GM19324 (cell line): ENCODE measurements around the gene NFU1.

Experiments used
- ATAC-seq: cut with Tn5 transposase; IDR thresholded peaks from one replicate; pipeline ENCODE4 v1.9.1; 2021; ENCODE audit warnings: mild to moderate bottlenecking, moderate library complexity; ENCODE audit not compliant: unreplicated experiment, low FRiP score

The NFU1 gene

DNA sequence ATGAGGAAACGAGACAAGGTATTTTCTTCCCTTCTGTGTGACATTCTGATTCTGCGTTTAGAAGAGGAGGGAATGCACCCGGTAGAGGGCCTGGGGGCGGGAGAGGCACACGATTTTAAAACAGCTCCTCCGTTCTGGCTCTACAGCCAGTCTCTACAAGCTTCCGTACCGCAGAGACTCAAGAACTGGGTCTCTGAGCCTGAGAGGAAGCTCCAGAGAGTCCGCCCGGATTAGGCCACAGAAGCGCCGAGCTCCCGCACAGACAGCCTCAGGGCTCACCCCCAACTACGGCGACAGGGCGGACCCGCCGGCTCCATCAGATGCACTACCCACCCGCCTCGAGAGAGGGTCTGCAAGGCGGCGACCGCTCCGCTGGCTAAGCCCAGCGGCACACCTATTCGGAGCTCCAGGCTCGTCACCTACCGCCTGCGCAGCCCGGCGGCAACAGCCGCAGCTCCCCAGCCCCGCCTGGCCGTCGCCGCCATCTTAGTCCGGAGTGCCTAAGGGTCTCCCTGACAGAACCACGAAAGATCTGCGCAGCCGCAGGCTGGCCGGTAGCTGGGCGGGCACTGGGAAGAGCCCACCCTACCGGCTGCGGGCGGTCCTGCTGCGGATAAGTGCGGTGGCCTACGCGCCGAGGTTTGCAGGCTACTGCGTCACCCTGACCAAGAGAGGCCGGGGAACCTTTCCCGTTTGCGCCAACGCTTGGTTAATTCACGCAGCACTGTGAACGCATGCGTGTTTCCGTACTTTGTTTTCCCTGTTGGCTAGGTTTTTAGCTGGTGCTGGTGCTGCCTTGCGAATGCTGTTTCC is at the start of gene NFU1:
TSS of gene NFU1 (minus strand) at position 498 of the 813 bp plus-strand sequence. CDS start at position 485, 13 bp downstream.
- peak; percentile 96 for ATAC-seq

DNA sequence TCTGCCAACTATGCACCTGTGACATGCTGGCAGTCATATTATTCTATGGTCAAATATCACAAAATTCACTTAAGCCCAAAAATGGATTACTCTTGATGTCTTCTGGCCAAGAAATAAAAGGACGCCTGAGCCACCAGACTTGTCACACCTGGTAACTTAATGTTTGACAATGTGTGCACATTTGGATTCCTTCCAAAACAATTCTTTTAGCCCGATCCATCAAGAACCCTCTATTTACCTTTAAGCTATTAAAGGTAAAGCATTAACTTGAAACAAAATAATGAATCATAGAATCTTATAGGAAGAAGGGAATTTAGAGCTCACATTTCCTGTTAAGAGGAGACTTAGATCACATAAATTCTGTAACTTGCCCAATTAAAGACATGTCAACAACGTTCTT is 46.5 kb upstream of the NFU1 start:
- no peak for ATAC-seq

DNA sequence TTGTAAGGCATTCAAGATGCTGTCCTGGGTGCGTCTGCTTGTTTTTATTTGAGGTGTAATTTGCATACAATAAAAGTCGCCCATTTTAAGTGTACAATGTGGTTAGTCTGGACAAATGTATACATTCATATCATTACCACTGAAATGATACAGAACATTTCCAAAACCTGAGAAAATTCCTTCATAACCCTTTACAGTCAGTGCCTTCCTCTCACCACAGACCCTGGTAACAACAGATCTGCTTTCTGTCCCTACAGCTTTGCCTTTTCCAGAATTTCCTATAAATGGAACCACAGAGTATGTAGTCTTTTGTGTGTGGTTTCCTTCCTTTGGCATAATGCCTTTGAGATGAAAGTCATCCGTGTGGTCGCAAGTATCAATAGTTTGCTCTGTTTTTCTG is 45.8 kb upstream of the NFU1 start:
- ATAC-seq = no peak

DNA sequence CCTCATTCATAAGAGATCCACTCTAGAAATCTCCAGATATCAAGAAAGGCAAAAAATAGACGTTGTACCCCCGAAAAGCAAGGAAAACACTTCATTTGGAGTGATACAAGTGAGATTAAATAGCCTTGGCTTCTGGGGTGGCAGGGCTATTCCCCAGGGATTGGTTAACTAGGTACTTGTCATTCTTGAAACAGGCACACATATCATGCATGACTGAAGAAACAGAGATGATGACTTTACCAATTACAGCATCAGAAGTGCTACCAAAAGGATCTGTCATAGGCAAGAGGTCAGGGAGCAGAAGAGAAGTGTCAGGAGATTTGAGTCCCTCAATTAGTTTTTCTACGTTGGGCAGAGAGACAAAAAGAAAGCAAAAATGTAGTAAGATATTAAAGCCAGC is 45.2 kb upstream of the NFU1 start:
- ATAC-seq = no peak

DNA sequence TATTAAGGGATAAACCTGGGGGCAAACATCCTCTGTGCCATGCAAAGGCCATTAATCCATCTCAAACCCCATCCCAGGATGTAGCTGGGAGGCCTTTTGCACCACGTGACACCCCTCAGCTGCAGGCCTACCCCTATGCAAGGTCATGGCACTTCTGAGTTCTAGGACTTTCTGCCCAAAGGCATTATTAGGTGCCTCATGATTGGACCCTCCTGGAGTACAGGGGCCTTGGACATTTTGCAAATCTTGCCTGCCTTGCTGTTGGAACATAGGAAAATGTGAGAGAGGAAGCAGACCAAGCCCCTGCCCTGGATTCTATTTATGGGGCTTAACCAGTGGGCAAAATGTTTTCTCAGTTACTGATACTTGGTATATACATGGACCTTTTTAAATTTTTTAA is 44.2 kb upstream of the NFU1 start:
- no peak for ATAC-seq

DNA sequence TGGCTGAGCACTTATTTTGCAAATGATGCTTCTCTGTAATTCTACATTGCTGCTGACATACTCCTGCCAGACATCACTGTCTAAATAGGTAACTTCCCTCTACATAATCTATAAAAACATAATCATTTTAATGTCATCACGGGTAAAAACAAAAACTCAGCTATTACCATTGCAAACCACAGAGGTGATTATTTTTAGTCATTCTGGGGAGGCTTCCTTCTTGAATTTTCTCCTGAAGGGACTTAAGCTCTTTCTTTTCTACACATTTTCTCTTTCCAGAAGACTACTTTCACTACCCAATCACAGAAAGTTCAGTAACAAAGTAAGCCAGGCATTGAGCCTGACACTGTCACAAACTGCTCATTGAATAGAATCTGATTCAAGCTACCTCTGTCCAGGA is 40.4 kb upstream of the NFU1 start:
- ATAC-seq = no peak

DNA sequence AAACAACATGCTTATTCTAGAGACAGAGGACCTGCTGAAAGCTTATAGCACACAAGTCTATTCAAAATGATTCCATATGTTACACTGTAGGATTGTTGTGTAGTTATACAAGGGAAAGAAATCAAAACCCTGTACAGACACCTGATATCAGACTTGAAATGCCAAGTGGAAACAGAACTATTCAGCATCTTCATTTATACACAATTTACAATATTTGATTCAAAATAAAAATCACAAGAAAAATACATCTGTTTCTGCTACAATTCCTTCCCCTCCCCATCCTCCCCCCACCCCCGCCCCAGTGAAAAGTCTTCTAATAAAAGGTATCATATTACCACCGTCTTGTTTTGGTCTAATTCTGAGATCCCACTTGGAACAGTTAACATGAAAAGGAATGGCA is 37.5 kb upstream of the NFU1 start:
- no peak for ATAC-seq

DNA sequence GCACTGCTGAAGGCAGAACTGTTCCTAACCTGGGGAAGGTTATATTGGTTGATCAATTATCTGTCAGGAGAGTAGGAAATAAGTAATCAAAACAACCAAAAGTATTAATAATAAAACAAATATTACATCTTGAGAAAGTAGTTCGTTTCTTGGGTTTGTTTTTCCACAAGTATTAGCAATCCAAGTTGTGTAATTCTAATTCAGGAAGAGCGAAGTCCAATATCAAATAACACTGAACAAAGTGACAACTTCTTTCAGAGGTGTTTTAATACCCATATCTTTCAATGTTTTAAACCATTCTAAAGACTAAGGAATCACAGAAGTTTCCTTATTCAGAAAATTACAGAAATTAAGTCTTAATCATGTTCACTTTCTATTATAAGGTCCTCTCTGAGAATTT is 34.6 kb upstream of the NFU1 start:
- ATAC-seq = no peak

DNA sequence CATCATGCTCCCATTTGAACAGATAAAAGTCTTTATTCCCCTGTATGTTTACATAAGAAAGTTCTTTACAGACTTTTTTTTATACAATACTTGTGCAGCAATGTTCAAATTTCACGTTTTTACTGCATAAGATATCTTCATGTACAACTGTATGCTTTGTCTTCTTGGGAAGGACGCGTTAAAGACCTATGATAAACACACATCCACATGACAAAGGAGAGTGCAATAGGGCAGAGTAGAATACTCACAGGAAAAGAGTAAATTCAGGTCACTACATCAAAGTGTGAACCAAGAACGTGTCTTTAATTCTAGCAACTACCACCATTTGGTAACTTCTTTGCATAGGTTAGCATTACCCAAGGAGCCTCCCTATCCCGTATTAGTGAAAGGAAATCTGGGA is 33.7 kb upstream of the NFU1 start:
- ATAC-seq = no peak

DNA sequence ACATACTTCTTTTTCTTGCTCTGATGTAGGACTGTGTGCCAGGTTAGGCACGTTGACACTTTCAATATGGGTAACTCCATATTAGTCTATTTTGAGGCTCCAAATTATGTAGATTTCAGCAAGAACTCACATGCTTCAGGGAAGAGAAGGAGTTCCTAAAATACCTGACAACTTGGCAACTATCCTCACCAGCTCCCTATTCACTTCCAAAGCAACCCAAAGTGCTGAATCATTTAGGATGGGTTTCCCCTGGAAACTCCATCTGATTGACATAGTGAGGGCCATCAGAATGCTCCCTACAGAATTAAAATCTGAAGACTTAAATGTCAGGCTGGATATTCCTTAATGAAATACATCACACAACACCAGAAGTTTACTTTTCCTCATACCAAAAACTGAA is 32.5 kb upstream of the NFU1 start:
- no peak for ATAC-seq

DNA sequence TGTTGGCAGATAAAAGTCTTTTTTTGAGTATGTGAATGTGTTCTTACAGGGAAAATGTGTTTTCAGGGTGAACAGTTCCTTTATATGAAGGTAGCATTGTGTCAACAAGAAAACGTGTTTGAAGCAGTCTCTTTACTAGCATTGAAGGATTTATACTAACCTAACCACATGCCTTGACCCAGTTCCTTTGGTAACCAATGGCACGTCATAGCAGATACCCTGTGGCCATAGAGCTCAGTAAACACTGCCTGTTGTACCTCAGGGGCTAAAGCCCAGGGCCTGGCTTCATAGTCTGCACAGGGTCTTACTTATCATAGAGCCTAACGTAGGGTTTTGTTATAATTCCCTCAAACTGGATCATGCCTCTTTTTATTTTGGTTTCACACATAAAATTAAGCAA is 32.1 kb upstream of the NFU1 start:
- ATAC-seq = no peak

DNA sequence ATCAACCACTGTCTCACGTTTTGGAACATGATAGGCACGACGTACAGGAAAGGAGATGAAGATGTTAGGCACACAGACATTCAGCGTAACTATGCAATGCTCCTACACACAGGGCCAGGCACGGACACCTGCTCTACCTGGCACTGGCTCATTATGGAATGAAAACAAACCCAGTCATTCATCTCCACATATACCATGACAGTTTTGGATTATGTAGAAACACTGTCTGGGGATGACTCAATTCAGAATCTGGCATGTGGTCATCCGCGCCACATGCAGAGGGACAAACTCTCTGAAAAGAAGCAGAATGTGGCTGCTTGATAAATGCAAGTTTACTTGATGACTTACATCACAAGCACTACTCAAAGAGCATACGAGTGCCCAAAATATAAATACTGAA is 29.5 kb upstream of the NFU1 start:
- ATAC-seq = no peak

DNA sequence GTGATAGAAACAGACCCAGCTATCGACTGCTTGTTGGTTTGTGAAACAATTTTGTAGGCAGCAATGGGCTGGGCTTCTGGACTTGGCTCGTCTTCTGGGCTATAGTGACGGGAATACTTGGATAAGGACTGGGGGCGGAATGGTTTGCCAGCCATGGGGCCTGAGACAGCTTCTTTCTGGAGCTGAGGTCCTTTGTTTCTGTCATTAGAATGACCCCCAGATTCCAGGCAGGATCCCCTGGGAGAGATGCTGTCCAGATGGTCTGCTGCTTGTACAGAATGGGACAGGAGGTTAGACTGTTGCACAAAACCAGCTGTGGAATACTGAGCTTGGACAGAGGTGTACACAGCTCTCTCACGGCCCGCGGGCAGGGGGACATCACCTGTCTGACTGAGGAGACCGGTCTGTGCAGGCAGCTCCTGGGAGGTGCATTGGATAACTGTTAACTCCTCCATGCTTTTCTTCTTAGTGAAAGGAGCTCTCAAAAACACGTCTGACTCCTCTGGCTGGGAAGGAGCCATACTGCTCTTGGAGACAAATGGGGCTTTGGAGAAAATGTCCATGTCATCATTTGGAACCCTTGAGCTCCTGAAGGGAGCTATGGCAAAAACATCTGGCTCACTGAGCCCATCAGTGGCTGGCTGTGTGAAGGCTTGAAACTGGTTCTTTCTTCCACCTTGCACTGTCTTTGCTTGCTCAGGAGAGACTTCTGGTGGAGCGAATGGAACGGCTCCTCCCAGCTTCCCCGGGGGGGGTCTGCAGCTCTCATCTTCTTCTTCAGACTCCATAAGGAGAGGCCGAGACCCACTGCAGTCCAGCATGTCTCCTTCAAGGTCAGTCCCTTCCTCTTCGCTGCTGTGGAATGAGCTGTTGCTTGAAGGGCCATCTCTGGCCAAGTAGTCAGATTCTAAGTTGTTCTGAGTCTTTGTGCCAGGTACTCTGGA is 28.6 kb upstream of the NFU1 start:
- no peak for ATAC-seq

DNA sequence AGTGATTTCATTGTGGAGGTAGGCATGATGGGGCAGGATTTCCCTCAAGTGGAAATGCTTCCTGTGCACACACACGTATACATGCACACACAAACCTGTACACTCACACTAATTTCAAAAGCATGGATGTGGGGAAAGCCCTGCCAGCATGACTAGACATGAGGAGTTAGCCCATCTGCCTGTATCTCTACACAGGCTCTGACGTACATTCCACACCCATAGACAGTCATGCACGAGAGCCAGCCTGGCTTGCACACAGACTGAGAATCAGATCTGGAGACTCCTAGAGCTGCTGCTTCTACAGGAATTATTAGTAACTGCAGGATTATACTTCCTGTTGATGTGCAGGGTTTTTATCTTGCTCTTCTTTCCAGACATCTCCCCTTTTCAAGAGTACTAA is 27.3 kb upstream of the NFU1 start:
- ATAC-seq = no peak

DNA sequence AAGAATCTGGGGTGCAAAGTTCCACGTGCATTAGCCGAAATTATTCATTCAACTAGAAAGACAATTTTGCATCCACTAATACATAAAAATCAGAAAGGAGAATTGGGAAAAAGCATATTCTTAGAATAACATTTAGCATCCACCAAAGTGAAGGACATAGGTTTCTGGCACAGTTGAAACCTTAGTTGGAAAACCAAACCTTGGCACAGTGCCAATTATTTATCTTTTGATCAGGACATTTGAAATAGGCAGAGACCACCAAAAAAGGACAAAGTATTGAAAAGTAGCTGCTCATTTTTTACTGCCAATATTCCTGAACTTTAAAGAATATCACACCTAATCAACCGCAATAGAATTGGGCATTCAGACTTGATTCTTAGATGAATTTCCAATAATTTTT is 25.5 kb upstream of the NFU1 start:
- ATAC-seq = no peak

DNA sequence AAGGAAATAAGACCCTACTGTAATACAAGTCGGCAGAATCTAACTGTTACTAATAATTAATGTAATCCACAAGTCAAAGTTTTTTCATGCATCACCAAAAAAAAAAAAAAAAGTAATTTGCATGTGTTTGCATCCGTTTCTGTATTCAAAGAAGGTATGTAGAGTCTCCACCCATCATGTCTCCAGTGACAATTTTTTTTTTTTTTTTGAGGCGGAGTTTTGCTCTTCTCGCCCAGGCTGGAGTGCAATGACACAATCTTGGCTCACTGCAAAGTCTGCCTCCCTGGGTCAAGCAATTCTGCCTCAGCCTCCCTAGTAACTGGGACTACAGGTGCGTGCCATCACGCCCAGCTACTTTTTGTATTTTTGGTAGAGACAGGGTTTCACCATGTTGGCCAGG is 24.2 kb upstream of the NFU1 start:
- no peak for ATAC-seq

DNA sequence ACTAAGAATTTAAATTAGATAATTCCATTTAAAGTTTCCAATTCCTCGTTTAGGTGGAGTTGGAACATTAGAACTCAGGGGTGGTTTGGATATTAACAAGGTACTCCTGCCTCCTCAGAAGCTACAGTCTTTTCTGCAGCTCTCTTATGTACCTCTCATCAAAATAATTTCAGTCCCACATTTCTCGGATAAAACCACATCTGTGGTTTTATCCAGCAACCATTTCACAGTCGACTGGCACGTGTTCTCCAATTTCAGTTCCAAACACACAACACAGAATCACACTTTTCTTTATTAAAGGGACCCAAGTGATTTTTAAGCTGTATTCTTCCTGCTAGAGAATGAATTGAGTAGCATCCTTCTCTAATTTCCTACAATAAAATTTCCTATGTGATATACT is 22.7 kb upstream of the NFU1 start:
- no peak for ATAC-seq

DNA sequence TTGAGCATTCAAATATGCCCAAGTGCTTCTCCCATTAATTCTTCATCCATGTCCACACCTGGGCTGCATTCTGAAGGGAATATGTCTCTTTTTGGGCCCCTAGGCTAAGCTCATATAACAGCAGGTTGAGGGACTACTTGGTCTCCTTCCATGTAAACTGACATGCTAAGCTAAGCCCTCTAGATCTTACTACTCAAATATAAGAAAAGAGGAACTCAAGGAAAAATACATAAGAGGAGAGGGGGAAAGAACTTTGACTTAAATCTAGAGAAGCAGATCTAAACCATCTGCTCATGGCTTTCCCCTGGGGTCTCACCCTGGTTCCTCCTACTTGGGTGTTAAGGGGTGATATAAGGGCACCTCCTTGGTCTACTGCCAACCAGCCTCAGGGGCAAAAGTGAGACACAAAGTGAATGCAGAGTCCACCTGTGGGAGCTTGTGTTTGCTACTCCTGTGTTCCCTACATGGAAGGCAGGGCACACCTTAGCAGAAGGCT is 19.8 kb upstream of the NFU1 start:
- no peak for ATAC-seq

DNA sequence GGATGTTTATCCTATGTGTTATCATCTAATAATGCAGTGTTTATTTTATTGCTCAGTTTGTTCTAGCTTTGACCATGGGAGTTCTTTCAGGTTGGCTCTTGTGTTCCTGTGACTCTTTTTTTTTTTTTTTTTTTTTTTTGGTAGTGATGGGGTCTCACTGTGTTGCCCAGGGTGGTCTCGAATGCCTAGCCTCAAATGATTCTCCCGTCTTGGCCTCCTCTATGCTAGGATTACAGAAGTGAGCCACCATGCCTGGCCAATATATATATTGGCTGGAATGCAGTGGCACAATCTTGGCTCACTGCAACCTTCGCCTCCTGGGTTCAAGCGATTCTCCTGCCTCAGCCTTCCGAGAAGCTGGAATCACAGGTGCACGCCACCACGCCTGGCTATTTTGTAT is 18.9 kb upstream of the NFU1 start:
- no peak for ATAC-seq

DNA sequence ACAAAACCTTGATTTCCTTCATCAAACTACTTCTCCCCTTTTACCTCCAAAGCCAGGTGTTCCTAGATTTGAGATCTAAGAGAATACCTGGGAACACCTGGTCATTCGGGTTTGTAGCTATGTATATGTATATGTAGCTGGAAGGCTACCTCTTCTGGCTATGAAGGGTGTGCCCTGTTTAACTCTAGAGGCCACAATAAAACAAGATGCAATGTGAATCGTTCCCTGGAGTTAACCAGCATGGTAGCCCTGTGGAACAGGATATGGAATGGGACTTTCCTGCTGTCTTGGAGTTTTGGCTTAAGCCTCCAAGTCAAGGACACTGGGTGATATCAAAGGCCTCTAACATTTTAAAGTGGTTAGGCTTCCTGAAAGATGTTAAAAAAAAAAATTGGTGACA is 17.7 kb upstream of the NFU1 start:
- ATAC-seq = no peak

DNA sequence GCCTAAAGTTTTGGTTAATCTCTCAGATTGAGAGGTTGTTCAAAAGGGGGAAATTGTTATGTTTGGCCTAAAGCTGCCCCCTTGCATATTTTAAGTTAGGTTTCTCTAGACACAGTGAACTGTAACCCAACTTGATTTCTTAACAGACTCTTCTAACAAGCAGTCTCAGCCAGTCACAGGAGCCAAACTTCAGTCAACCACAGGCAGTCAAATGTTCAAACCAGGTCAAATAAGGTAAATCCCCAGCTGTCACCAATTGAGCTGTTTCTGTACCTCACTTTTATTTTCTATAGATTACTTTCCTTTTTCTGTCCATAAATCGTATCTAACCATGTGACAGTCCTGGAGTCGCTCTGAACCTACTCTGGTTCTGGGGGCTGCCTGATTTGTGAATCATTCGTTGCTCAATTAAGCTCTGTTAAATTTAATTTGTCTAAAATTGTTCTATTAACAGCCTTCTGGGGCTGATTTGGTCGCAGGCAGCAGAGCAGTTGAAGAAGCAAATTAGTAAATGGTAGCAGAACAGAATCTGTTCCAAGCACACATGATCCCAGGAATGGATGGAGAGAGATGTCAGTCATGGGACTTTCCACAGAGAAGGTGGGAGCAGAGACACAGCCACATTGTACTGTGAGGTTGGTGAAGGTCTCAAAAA is 16.4 kb upstream of the NFU1 start:
- peak; percentile 70 for ATAC-seq
